Kidney (tissue), 14 donors: Measurements from ENCODE around the gene CATSPER4. TPM values are rescaled to one million over a fixed set of nuclear protein-coding genes. Genes with fewer than 3 reads are reported as not detected.

Source experiments
- DNase-seq, 5 donors: peaks; one replicate each; pipeline ENCODE4 v3.0.0-alpha.2; 2013 to 2020
- FAIRE-seq: peaks from 2 replicates; lab custom pipeline; 2012; peaks lifted over from hg19 to GRCh38; lab: Jason Lieb, UNC
- H3K27ac ChIP-seq, 2 donors: one replicate each; pipeline ENCODE4 v1.7.0; 2013; ENCODE audit warnings: low read depth in 2 of 2, low read length in 2 of 2, inconsistent platforms in 1 of 2
- H3K27me3 ChIP-seq: one replicate; pipeline ENCODE4 v1.7.1; 2013; ENCODE audit warnings: low read length, inconsistent platforms; ENCODE audit not compliant: control insufficient read depth, insufficient read depth
- H3K36me3 ChIP-seq, 3 donors: one replicate each; pipeline versions ENCODE4 v1.7.0 to v1.7.1; 2013; ENCODE audit warnings: low read length in 3 of 3, control low read depth in 1 of 3, inconsistent platforms in 1 of 3; ENCODE audit not compliant: insufficient read depth in 3 of 3, control insufficient read depth in 2 of 3
- H3K4me1 ChIP-seq, 3 donors: one replicate each; pipeline versions ENCODE4 v1.7.0 to v1.7.1; 2013; ENCODE audit warnings: low read length in 3 of 3, inconsistent platforms in 1 of 3, low read depth in 1 of 3; ENCODE audit not compliant: control insufficient read depth in 2 of 3, insufficient read depth in 2 of 3
- H3K4me3 ChIP-seq, 3 donors: one replicate each; pipeline versions ENCODE4 v1.7.0 to v1.8.1; 2013; ENCODE audit warnings: low read length in 3 of 3, control low read depth in 1 of 3, inconsistent platforms in 1 of 3
- H3K9ac ChIP-seq, 3 donors: one replicate each; pipeline versions ENCODE4 v1.7.0 to v1.7.1; 2013; ENCODE audit warnings: low read length in 3 of 3, control low read depth in 1 of 3, inconsistent platforms in 1 of 3
- H3K9me3 ChIP-seq, 3 donors: one replicate each; pipeline versions ENCODE4 v1.7.0 to v1.7.1; 2013; ENCODE audit warnings: low read length in 3 of 3, control low read depth in 1 of 3, inconsistent platforms in 1 of 3; ENCODE audit not compliant: control insufficient read depth in 2 of 3, insufficient read depth in 1 of 3
- intact Hi-C: fragments of 100-400 bp; cut with DNase I; formaldehyde crosslinking; loops from one replicate; pipeline ENCODE4 v1.11.1; 2022
- polyA plus RNA-seq: library from polyadenylated mRNA; stranded (reverse); fragments of 350-450 nt; fragmentation: Illumina TruSeq; extraction: RNeasy Lipid Tissue Mini Kit (QIAGEN cat#74804); gene quantifications from one replicate; pipeline ENCODE4 v1.2.3, GENCODE V29; 2014; ENCODE audit warnings: low read depth, low replicate concordance; ENCODE audit not compliant: insufficient read depth
- total RNA-seq: library from RNA; stranded (reverse); fragmentation: NEBNext Ultra II Directional; extraction: Animal tissue kit (Norgen Biotek cat#: 25700); gene quantifications from one replicate; pipeline ENCODE4 v1.2.1, GENCODE V29; 2021
- TF ChIP-seq, protein P1 (sequence below): IDR thresholded peaks from 3 replicates; pipeline ENCODE4 v1.5.1; 2012; ENCODE audit warnings: mild to moderate bottlenecking, moderate library complexity, borderline replicate concordance; ENCODE audit not compliant: insufficient read depth; ENCODE audit errors: extremely low read depth
- donor health status: control.
- donor health status: control.
- donor health status: control.
- donor health status: control.
- donor health status: control.
- donor health status: DM: yes; HTN: yes; CAD: no.
- donor health status: Normal renal cell carcinoma (clear cell type).

The CATSPER4 gene
- total and polyA plus RNA-seq, 2 donors from 2014 or later: not detected

DNA sequence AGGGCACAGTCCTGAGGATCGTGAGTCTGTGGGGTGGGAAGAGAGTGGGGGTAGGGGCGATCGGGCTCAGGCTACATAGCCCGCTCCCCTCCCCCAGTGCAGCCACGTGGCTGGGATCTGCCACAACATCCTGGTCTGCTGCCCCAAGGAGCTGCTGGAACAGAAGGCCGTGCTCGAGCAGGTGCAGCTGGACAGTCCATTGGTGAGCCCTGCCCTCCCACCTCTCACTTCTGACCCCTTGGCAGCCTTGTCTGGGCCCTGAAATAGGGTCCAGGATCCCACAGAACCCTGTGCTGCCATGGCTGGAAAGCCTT is 8.1 kb upstream of the CATSPER4 start:
- intact Hi-C loops: no loop called here
- TF ChIP-seq, protein P1, sequence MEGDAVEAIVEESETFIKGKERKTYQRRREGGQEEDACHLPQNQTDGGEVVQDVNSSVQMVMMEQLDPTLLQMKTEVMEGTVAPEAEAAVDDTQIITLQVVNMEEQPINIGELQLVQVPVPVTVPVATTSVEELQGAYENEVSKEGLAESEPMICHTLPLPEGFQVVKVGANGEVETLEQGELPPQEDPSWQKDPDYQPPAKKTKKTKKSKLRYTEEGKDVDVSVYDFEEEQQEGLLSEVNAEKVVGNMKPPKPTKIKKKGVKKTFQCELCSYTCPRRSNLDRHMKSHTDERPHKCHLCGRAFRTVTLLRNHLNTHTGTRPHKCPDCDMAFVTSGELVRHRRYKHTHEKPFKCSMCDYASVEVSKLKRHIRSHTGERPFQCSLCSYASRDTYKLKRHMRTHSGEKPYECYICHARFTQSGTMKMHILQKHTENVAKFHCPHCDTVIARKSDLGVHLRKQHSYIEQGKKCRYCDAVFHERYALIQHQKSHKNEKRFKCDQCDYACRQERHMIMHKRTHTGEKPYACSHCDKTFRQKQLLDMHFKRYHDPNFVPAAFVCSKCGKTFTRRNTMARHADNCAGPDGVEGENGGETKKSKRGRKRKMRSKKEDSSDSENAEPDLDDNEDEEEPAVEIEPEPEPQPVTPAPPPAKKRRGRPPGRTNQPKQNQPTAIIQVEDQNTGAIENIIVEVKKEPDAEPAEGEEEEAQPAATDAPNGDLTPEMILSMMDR: no peak

DNA sequence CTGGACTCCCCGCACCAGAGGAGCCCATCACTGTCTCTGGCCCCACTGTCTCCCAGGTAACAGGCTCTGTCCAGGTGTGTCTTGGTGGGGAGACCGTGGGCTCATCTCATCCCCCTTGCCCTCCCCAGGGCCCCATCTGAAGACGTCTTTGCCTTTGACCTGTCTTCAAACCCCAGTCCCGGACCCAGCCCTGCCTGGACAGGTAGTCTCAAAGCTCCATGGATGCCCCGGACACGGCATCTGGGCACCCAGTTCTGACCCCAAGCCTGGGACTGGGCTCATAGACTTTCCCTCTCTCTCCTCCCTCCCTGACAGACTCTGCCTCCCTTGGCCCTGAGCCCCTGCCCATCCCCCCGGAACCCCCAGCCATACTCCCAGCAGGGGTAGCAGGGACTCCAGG is 6.3 kb upstream of the CATSPER4 start:
- Histone ChIP-seq H3K27ac (no peak overlapping the region), H3K4me1 (no peaks in the 10 kb centered on the region), H3K9me3 (no peaks in the 10 kb centered on the region), H3K9ac (no peak overlapping the region), H3K27me3 (no peaks in the 10 kb centered on the region), H3K36me3 (no peaks in the 10 kb centered on the region), H3K4me3 (no peak overlapping the region)
- TF ChIP-seq, protein P1: no peak
- intact Hi-C loops: no loop called here
- FAIRE-seq (no peak), DNase-seq (no peak)

More for the DNA sequence above, 8.1 kb upstream of the CATSPER4 start:
- Histone ChIP-seq H3K4me3 (no peak overlapping the region), H3K27ac (no peak overlapping the region), H3K36me3 (no peaks in the 10 kb centered on the region), H3K9me3 (no peaks in the 10 kb centered on the region), H3K4me1 (peaks cover 0 to 2% (median 0%) of the 10 kb centered on the region in 3 donors), H3K9ac (no peak overlapping the region), H3K27me3 (no peaks in the 10 kb centered on the region)
- no peak for DNase-seq
- FAIRE-seq: no peak

DNA sequence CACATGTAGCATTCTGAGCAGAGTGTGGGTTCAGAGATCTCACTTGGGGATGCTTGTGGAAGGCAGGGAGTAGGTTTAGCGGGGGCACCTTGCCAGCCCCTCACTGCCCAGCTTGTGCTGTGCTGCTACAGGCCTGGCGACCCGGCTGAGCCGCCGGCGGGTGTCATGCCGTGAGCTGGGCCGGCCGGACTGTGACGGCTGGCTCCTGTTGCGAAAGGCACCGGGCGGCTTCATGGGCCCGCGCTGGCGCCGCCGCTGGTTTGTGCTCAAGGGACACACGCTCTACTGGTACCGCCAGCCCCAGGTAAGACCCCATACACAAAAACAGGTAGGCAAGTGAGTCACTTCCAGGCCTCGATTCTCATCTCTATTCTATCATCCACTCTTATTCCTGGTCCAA is 5.5 kb upstream of the CATSPER4 start:
- no peak overlapping the region for H3K27ac ChIP-seq
- FAIRE-seq: no peak

DNA sequence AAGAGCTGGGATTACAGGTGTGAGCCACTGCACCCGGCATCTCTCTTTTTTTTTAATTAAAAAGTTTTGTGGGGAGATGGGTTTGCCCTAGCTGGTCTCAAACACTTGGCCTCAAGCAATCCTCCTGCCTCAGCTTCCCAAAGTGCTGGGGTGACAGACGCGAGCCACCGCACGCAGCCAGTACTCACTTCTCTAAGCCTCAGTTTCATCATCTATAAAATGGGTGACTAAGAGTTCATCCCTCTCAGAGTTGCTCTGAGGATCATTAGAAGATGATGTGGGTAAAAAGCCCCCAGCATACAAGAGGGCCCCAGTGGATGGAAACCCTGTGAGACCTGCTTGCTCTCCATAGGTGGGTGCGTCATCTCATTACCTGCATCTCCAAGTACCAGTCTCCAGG is 2.5 kb upstream of the CATSPER4 start:
- Histone ChIP-seq H3K4me1 (no peaks in the 10 kb centered on the region), H3K4me3 (no peak overlapping the region), H3K9me3 (no peaks in the 10 kb centered on the region), H3K27me3 (no peaks in the 10 kb centered on the region), H3K27ac (no peak overlapping the region), H3K36me3 (no peaks in the 10 kb centered on the region), H3K9ac (no peak overlapping the region)
- FAIRE-seq (no peak), DNase-seq (no peak)
- intact Hi-C loops: no loop called here
- TF ChIP-seq, protein P1: no peak

More for the DNA sequence above, 5.5 kb upstream of the CATSPER4 start:
- intact Hi-C loops: no loop called here
- TF ChIP-seq, protein P1: no peak
- H3K36me3 ChIP-seq: no peaks in the 10 kb centered on the region
- no peak overlapping the region for H3K9ac ChIP-seq
- H3K9me3 ChIP-seq: no peaks in the 10 kb centered on the region
- H3K27me3 ChIP-seq: no peaks in the 10 kb centered on the region
- no peak for DNase-seq
- no peak overlapping the region for H3K4me3 ChIP-seq
- no peaks in the 10 kb centered on the region for H3K4me1 ChIP-seq
